Left kidney (tissue), 8 donors: ENCODE data around the gene NTPCR. TPM values are rescaled to one million over a fixed set of nuclear protein-coding genes. Genes with fewer than 3 reads are reported as not detected.
A peak's percentile ranks its signal among the peaks of the same experiment; 100 is the strongest.
"Not testable (repeated sequence)": the region's sequence is repeated elsewhere in the genome, so short reads cannot be mapped to it uniquely, and the experiment has no call there.

Experiments used
- DNase-seq: peaks from one replicate; pipeline ENCODE4 v3.0.0-alpha.2; 2013
- long read RNA-seq, 8 donors: transcript quantifications; one replicate each; lab custom pipeline, GENCODE V29; 2026
- polyA plus RNA-seq: library from polyadenylated mRNA; unstranded; fragments of 120-200 nt; gene quantifications from one replicate; pipeline ENCODE4 v1.2.1, GENCODE V29; 2013; ENCODE audit not compliant: insufficient read length

The NTPCR gene
- polyA plus RNA-seq, result 77.3 TPM
- long read RNA-seq, donor 1, full-length matches to known transcripts, result 48 of 48 reads
- long read RNA-seq, donor 1, partial matches to known transcripts, result 0 of 48 reads
- long read RNA-seq, donor 1, other reads (novel, unspliced or antisense), result 0 of 48 reads
- long read RNA-seq, donor 2, full-length matches to known transcripts, result 32 of 32 reads
- long read RNA-seq, donor 2, partial matches to known transcripts, result 0 of 32 reads
- long read RNA-seq, donor 2, other reads (novel, unspliced or antisense), result 0 of 32 reads
- long read RNA-seq, donor 3, full-length matches to known transcripts, result 23 of 23 reads
- long read RNA-seq, donor 3, partial matches to known transcripts, result 0 of 23 reads
- long read RNA-seq, donor 3, other reads (novel, unspliced or antisense), result 0 of 23 reads
- long read RNA-seq, donor 4, result 0 reads
- long read RNA-seq, donor 5, full-length matches to known transcripts, result 86 of 86 reads
- long read RNA-seq, donor 5, partial matches to known transcripts, result 0 of 86 reads
- long read RNA-seq, donor 5, other reads (novel, unspliced or antisense), result 0 of 86 reads
- long read RNA-seq, donor 6, full-length matches to known transcripts, result 35 of 35 reads
- long read RNA-seq, donor 6, partial matches to known transcripts, result 0 of 35 reads
- long read RNA-seq, donor 6, other reads (novel, unspliced or antisense), result 0 of 35 reads
- long read RNA-seq, donor 7, full-length matches to known transcripts, result 48 of 48 reads
- long read RNA-seq, donor 7, partial matches to known transcripts, result 0 of 48 reads
- long read RNA-seq, donor 7, other reads (novel, unspliced or antisense), result 0 of 48 reads
- long read RNA-seq, donor 8, full-length matches to known transcripts, result 9 of 19 reads
- long read RNA-seq, donor 8, partial matches to known transcripts, result 0 of 19 reads
- long read RNA-seq, donor 8, other reads (novel, unspliced or antisense), result 10 of 19 reads

- peak; percentile 94 for DNase-seq
Measured at GRCh38 chr1:232950197-232951176, at the start of gene NTPCR. TSS of gene NTPCR (plus strand) at chr1:232950611. CDS start at chr1:232950711, 100 bp downstream.

- DNase-seq, result no peak
Measured at GRCh38 chr1:232900818-232901217, 49.6 kb upstream of the NTPCR start.

- DNase-seq, result no peak
Measured at GRCh38 chr1:232901255-232901654, 49.2 kb upstream of the NTPCR start.

- no peak for DNase-seq
Measured at GRCh38 chr1:232902774-232903350, 47.5 kb upstream of the NTPCR start.

GRCh38 chr1:232904131-232904530 lies 46.3 kb upstream of the NTPCR start:
- no peak for DNase-seq

- DNase-seq, result no peak
Measured at GRCh38 chr1:232904566-232904965, 45.8 kb upstream of the NTPCR start.

GRCh38 chr1:232905331-232906034 lies 44.9 kb upstream of the NTPCR start:
- no peak for DNase-seq

GRCh38 chr1:232906441-232906840 lies 44.0 kb upstream of the NTPCR start:
- DNase-seq, result no peak

GRCh38 chr1:232908831-232909230 lies 41.6 kb upstream of the NTPCR start:
- DNase-seq, result no peak

- DNase-seq, result no peak
Measured at GRCh38 chr1:232909752-232910151, 40.7 kb upstream of the NTPCR start.

- DNase-seq, result no peak
Measured at GRCh38 chr1:232911027-232911599, 39.3 kb upstream of the NTPCR start.

GRCh38 chr1:232912845-232913580 lies 37.4 kb upstream of the NTPCR start:
- no peak for DNase-seq

- not testable (repeated sequence) for DNase-seq
Measured at GRCh38 chr1:232914271-232914670, 36.1 kb upstream of the NTPCR start.

GRCh38 chr1:232915212-232915611 lies 35.2 kb upstream of the NTPCR start:
- DNase-seq, result no peak

- DNase-seq, result no peak
Measured at GRCh38 chr1:232917053-232917452, 33.4 kb upstream of the NTPCR start.

- no peak for DNase-seq
Measured at GRCh38 chr1:232921381-232921780, 29.0 kb upstream of the NTPCR start.

GRCh38 chr1:232922485-232922884 lies 27.9 kb upstream of the NTPCR start:
- no peak for DNase-seq

GRCh38 chr1:232923739-232924386 lies 26.5 kb upstream of the NTPCR start:
- DNase-seq, result no peak

- DNase-seq, result no peak
Measured at GRCh38 chr1:232924874-232925273, 25.5 kb upstream of the NTPCR start.
